Midbrain (tissue), 1 donor: ENCODE data around the gene ABLIM1.

Experiments
- DNase-seq: peaks from one replicate; lab custom pipeline; 2025; lab: John Stamatoyannopoulos, UW

Gene ABLIM1

DNA sequence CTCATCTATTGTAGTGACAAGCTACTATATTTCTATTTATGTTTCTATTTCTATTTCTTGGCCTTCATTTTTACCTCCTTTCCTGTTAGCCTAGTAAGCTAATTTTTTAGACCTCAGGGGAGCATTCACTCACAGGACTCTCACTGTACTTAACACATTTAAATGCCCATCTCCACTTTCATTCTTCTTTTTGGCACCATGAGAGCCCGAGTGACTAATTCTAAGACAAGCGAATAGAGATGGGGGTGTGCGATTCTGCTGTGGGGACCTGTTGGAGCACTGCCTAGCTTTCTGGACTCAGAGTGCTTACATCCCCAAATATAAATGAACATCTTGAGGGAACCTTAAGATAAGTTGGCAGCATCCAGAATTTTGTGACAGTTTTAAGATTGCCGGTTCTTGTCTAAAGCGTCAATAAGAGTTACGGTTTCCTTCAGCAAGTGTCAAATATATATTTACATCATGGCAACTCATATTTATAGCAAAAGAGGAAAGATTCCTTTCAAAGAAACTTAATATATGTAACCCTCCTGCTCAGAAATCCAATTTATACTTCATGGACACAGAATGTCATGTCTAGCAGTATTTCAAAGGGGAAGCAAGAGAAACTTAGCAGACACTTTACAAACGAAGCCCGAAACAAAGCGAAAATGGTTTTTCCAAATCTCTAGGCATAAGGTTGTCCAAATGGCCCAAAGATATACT, 199.7 kb downstream of the ABLIM1 start:
- DNase-seq = no peak

DNA sequence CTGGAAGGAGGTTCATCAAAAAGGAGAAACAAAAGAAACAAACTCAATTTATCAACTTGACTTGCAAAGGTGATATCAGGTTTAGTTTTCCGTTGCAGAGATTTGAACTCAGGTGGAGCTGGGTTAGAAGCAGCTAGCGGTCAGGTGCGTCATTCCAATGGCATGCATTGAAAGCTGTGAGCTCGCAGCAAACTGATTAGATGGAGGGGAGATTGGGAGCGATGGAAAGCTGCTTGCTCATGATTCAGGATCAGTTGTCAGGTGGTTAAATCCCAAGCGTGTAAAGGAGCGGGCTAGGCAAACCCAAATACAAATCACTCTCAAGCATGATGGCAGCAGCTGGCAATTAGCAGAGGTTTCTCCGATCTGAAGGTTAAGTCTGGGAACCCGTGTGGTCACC, 204.5 kb downstream of the ABLIM1 start:
- no peak for DNase-seq

DNA sequence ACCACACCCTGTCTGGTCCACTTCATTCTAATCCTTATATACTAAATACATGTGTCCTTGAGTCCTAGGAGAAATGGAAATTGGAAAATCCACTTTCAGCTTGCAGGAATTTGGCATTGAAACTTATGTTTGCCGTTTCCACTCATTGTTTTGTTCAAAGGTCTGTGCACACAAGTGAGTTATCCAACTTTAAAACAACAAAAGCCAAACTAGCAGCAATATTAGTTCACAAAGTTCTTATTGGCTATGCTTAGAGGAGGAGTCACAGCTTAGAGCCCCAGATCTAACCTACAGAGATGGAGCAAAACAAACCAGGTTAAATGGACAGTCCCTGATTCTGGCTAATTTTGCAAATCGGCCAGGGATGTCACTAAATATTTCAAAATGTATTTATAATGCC, 209.2 kb downstream of the ABLIM1 start:
- DNase-seq = no peak

DNA sequence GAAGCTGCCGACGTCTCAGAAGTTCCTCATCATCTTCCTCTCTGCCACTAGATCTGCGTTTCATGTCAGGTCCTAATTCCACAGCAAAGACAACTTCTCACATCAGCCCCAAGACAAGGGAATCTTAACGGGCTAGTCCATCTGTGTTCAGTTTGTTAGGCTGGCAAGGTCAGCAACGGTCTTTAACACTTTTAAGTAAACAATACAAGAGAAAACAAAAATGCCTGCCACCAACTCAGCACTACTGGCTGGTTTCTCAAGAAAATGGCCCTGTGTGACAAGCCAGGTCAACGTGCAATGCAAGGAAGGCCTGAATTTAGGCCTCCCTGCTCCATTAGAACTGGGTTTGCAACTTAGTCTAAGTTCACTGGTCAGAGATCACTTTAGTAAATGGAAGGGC, 212.7 kb downstream of the ABLIM1 start:
- DNase-seq = no peak

DNA sequence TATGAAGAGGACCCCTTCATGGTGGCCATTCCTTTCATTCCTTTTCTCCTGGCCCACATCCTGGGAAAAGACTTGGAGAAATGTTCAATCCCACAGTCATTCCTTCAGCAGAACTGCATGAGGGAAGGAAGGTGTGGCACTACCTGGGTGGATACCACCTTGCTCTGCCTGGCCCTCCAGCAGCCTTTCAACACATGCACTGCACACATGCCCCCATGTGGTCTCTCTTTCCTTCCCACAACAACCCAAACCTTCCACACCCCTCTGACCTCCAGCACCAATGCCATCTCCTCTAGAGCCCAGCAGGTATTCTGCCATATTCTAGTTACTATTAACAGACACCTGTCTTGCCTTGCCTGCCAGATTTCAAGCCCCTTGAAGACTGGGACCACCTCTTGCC, 213.3 kb downstream of the ABLIM1 start:
- no peak for DNase-seq

DNA sequence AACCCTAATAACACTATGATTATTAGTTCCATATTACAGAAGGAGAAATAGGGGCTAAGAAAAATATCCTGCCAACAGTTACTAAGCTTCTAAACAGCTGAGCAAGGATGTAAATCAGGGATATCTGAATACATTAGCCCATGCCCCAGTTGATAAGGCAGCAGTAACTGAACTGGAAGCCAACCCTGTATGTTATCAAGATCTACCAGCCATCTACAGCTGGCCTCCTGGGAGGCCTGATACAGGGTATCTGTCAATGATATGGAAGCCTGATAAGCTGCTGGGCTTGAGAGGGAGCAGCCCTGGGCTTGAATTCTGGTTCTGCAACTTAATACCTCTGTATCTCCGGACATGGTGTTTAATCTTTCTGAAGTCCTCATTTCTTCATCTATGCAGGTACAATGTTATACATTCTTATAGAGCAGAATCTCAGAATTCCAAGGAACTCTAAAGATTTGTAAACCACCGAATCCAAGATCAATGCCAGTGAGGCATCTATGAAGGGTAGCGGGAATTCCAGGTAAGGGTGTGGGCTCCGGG, 215.9 kb downstream of the ABLIM1 start:
- DNase-seq = no peak

DNA sequence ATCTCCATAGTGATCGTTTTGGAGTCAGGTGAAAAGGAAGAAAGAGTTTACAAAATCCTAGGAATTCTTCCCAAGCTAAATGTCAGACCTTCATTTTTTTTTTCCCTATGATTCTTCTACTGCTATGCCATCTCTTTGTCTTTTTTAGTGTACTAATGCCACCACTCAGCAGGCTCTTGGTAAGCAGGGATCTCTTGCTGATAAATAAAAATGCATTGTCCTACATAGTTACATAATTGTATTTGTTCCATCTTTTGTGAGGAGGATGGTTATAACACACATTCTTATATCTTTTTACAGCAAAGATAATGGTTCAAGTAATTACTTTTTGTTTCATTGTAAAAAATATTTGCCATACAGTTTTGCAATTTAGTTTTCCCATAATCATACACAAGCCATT, 217.0 kb downstream of the ABLIM1 start:
- no peak for DNase-seq

DNA sequence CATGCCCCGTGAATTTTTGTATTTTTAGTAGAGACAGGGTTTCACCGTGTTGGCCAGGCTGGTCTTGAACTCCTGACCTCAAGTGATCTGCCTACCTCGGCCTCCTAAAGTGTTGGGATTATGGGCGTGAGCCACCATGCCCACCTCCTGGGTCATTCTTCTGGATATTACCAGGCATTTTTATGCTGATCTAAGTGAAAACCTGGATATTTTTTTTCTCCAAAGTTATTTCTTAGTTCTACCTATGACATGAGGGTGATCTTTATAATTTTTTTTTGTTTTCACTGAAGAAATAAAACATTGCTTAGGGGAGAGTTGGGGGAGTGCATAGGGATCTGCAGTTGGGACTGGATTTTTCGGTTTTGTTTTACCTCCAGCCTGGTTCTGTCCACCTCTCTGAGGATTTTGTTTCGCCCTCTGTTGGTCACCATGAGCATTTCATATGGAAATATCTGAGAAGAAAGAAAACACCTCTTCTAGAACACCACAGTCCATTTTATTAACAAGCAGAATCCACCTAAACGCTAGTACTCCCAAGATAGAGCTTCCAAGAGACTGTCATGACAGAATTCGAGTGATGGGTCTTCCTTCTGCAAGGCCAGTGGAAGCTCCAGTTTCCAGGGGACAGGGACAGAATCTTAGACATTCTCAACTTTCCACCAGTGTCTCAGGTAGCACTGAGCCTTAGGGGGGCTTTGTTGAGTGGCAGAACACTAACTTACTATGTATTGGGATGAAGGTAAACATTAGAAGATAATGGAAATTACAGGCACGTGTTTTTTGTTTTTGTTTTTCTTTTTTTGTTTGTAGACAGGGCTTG, 220.4 kb downstream of the ABLIM1 start:
- no peak for DNase-seq

DNA sequence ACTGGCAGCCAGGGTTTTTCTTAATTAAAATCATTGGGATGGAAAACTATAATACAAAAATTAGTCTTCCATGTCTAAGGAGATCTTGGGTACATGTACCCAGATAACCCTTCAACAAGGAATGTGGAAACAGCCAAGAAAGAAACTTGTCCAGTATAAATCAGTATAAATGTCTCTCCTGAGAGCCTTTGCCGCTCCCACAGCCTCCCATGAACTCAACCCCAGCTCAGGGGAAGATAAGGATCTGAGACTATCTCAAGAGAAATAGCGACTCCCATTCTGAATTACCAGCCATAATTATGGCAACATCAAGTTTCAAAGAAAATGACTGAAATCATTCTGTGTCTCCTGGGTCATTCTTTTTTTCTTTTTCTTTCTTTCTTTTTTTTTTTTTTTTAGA, 221.1 kb downstream of the ABLIM1 start:
- DNase-seq = no peak

DNA sequence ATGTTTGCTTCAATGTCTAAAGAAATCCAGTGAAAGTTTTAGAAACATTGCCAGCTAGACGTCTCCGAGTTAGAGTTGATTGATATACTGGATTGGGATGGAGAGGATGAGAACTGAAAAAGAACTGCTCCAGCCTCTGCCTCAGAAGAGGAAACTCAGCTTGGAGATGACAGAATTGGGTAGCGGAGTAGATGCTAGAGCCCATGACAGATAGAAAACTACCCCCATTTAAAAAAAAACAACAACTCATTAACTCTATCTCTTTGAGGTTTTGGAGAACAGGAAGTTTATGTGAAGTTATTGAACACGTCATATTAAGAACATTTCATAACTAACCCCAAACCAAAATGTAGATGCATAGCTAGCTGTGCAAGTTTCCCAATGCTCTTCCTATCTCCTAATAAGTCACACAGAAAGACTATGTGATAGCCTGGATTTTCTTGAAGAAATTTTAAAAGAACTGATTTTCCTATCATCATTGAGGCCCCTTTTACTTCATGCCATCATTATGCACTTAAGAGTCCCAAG, 225.4 kb downstream of the ABLIM1 start:
- DNase-seq = no peak

DNA sequence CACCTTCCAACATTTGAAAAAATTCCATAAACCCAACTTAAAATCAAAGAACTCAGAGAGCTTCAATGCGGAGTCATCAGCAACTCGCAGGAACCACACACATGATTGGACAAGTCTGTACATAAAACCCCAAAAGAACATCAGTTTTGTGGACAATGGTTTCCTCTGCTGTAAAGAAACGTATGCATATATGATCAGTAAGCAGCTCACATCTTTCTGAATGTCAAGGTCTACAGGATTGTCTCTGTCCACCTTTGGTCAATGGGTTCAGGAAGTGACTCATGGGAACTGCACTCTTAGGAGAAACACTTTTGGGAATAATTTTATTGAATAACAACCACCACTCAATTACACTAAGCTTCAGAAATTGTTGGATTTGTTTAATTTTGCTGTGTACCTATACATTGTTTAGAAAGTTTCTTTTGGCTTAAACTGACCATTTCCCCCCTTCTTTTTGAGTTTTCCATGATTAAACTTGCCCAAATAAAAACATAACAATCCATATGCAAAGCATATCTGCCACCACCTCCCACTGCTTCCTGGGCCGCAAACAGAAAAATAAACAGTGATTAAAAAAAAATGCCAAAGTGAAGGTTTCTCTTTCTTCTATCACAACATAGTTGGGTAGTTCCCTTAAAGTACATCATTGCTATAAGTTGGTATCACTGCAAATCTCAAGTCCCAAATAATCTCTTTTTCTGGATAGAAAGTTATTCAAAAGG, 226.5 kb downstream of the ABLIM1 start:
- DNase-seq = no peak

DNA sequence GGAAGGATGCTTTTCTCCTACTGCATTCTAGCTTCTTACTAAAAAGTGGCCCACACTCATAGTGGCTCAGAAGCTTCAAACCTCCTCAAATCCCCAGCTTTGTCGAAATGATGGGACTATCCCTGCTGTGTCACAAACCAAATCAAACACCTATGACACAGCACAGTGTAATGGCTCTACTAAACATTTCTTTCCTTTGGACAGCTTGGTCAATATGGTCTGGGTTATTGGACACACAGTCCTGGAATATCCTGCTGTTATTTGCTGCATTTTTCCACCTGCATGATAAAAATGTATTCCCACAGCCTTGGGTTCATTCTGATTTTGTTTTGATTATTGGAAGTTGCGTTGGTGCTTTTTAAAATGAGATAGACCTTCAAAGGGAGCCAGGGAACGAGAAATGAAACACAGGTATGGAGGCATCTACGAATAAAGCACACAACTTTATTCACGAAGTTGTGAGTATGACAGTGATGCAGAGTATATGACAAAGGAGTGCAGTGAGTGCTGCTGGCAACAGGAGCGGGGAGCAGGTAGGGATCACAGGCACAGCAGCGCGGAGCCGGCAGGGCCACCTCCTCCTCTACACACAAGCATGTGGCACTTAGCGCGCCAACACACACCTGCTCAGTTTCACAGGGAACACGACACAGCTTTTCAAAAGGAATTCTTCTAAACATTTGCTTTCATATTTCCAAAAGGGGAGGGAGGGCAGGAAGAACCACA, 227.2 kb downstream of the ABLIM1 start:
- no peak for DNase-seq

DNA sequence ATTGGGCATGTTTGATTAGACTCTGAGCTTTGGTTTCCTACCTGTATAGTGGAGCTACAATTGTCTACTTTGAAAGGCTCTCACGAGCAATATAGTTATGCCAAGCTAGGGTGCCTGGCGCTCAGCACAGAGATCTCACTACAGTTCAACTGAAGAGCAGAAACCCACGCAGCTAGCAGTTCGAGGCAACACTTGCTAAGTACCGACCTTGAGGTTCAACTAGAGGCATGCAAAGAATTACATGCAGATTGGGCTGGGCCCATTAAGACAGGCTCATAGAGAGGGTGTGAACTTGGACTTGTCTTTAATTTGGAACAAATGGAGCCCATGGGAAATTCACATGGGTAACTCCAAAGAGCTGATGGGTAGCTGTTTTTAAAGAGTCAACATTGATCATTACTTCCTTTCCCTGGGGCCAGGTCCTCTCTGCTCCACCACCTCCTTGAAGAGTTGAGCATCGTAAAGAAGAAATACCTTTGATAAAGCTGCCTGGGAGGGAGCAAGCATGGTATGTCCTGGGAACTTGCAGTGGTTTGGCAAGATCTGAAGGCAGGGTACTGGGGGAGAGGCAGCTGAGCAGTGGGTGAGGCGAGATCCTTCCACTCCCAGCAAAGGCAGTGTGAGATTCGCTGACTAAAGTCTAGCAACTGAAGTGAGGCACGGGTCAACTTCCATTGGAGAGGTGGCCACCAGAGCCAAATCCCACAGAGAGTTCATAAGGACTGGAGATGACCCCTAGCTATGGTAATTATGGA, 228.3 kb downstream of the ABLIM1 start:
- no peak for DNase-seq

DNA sequence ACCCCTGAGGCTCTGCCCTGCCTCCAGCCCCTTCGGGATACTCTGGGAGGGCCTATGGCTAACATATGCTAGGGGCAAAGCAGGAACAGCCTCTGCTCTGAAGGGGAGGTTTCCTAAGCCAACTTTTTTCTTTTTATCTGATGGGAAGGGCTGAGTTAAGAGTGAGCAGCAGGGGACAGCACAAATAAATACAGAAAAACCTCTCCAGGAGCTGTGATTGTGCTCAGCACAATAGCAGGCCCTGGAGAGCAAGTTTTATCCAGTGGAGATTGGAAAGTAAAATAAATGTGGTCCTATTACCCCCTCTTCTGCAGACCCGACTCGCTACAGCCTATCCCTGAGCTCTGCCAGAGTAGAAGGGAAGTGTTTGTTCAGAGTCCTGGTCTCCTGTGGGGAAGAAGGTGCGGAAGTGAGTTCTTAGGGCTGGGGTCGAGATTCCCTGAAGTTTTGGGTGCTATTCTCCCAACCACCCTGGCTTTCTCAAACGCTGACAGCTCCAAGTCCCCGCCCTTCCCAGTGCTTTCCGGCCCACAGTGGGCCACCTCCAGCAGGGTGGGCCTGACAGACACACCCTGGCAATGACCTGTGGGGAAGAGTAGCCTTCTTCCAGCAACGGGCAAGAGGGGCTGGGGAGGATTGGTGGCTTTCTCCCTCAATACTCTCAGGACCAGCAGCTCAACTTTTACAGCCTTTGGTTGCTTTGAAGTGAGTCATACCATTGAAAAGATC, 230.8 kb downstream of the ABLIM1 start:
- no peak for DNase-seq

DNA sequence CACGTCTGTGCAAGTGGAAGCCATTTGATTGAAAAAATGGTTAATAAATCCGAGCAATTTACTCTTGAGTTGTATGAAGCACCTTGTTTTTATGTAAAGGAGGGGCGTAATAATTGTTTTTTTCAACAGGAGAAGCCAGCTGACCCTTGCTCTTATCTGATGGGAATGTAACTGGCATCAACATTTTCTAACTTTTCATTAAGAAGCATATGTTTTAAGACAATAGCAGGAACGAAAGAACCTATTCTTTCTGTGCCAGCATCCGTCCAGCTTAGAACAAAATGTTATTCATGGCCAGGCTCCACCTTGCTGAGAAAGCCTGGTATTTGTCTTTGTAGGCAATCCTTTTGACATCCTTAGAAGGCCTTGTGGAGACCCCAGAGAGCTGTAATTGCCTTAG, 231.6 kb downstream of the ABLIM1 start:
- no peak for DNase-seq

DNA sequence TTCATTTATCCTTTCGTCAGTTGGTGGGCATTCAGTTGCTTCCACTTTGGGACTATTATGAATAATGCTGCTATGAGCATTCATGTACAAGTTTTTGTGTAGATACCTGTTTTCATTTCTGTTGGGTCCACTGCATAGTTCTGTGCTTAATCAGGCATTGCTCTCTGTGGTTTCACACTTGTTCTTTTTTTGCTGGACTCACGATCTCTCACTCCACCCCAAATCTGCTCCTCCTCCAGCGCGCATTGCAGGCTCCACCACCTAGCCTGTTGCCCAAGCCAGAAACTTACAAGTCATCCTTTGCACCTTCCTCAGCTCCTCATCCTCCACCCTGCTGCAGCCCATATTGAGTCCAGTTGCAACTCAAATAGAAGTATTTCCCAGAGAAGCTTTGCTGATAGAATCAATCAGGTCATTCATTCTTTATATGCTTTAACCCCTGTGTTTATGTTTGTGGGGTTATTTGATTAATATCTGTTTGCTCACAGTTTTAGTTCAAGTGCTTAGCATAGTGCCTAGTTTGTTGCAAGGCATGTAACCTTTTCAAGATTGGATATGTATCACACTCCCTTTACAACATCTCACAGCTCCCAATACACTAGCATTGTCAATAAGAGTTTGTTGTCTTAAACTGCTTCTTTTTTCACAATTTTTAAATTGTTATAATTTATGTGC, 237.1 kb downstream of the ABLIM1 start:
- DNase-seq = no peak

DNA sequence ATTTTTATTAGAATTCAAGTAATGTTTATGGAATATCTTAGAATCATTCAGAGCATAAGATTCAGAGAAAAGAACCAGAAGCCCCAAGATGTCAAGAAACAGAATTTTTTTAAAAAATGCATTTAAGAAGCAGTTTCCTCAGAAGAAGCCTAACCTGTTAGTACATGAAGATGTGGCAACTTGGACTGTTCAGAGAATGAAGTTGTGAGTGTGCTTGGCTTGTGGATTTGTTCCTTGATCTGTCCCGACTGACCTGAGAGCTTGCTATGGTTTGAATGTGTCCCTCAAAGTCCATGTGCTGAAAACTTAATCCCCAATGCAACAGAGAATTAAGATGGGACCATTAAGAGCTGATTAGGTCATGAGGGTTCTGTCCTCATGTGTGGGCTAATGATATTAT, 240.0 kb downstream of the ABLIM1 start:
- no peak for DNase-seq

DNA sequence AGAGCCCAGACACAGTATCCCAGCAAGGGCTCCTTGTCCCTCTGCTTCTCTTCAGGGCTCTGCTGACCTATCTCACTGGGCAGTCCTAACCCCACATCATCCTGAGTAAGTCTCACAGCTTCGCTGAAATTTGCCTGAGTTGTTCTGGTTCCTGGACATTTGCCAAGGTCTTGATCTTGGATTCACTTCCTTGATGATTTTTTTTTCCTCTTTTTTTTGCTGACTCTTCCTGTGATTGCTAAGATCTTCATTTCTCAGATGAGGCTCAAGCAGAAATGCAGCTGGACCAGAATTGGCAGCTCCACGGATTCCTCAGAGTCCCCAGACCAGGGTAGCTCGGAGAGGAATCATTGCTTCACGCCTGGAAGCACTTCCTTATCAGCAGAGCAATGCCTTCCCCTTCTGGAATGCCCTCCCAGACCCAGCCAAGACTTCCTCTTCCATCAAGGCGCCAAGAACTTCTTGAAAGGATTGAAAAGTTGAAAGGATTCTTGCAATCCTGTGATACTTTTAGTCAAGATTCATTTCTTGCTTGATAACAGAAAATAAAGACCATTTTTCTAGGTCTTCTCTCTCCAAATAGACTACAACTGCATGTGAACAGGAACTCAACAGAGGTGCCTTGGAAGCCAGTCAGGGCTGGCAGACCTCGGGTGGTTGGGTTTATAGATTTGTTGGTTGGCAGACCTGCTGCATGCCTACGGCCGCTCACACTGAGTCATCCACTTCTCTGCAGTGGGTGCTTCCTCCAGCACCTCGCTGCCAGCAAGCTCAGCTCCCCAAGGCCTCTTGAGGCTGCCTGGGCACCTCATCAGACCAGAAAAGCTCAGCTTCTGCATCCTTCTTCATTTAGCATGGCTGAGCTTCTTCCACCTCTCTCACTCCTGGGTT, 244.9 kb downstream of the ABLIM1 start:
- DNase-seq = no peak

DNA sequence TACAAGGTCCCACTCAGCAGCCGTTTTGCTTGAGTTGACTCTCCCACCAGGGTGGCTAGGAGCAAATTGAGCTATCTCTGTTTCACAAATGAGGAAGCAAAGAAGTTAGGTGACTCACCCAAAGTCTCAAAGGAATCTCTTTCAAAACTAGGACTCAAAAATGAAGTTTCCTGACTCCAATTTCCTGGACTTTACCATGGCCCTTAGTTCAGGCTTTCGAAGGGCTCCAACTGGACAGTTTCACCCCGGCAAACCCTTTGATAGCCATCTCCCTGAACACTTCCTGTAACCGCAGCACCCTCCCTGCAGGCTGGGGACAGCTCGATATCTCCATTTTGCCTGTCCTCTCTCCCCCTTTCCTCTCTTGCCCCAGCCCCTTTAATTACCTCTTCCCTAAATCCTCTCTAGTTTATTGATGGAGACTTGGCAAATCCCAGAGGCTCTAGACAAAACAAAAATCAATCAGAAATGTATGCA, 249.1 kb downstream of the ABLIM1 start:
- DNase-seq = no peak
